Smooth muscle cell (in vitro differentiated cells): ENCODE data around the gene CCDC17. TPM values are rescaled to one million over a fixed set of nuclear protein-coding genes. Genes with fewer than 3 reads are reported as not detected.

Experiments used
- DNase-seq: peaks from one replicate; lab custom pipeline; 2025; ENCODE audit not compliant: unreplicated experiment; lab: John Stamatoyannopoulos, UW
- H2AFZ ChIP-seq: fragments of 200-600 bp; sonication (generic); 2 replicates; pipeline ENCODE4 v1.6.0; 2016; ENCODE audit warnings: antibody characterized with exemption, low read depth, mild to moderate bottlenecking
- H3F3A ChIP-seq: fragments of 200-600 bp; sonication (generic); 2 replicates; pipeline ENCODE4 v1.6.0; 2017; ENCODE audit warnings: antibody characterized with exemption, low read depth
- H3K27ac ChIP-seq: fragments of 200-600 bp; sonication (generic); 2 replicates; pipeline ENCODE4 v1.5.1; 2016; ENCODE audit warnings: low read depth, mild to moderate bottlenecking
- H3K27me3 ChIP-seq: fragments of 200-600 bp; sonication (generic); 2 replicates; pipeline ENCODE4 v1.6.1; 2016; ENCODE audit warnings: low read depth, mild to moderate bottlenecking
- H3K36me3 ChIP-seq: fragments of 200-600 bp; sonication (generic); 2 replicates; pipeline ENCODE4 v1.5.1; 2016; ENCODE audit warnings: low read depth
- H3K4me1 ChIP-seq: fragments of 200-600 bp; sonication (generic); 2 replicates; pipeline ENCODE4 v1.5.1; 2016; ENCODE audit warnings: low read depth
- H3K4me2 ChIP-seq: fragments of 200-600 bp; sonication (generic); 2 replicates; pipeline ENCODE4 v1.6.0; 2016; ENCODE audit warnings: mild to moderate bottlenecking
- H3K4me3 ChIP-seq: fragments of 200-600 bp; sonication (generic); 2 replicates; pipeline ENCODE4 v1.5.1; 2016; ENCODE audit warnings: mild to moderate bottlenecking
- H3K79me2 ChIP-seq: fragments of 200-600 bp; sonication (generic); 2 replicates; pipeline ENCODE4 v1.6.0; 2016; ENCODE audit warnings: low read depth, mild to moderate bottlenecking
- H3K9ac ChIP-seq: fragments of 200-600 bp; sonication (generic); 2 replicates; pipeline ENCODE4 v1.6.0; 2016; ENCODE audit warnings: low read depth
- H3K9me3 ChIP-seq: fragments of 200-600 bp; sonication (generic); replicated peaks from 2 replicates; pipeline ENCODE4 v1.5.1; 2016; ENCODE audit warnings: low read depth
- H4K20me1 ChIP-seq: fragments of 200-600 bp; sonication (generic); 2 replicates; pipeline ENCODE4 v1.6.0; 2016; ENCODE audit warnings: low read depth
- CTCF ChIP-seq: fragments of 200-600 bp; sonication (generic); IDR thresholded peaks from 2 replicates; pipeline ENCODE4 v1.5.1; 2017; ENCODE audit warnings: borderline replicate concordance, mild to moderate bottlenecking, antibody characterized with exemption; ENCODE audit not compliant: insufficient read depth, poor library complexity, severe bottlenecking
- WGBS: methylation state at CpG from one replicate; pipeline ENCODE4 v1.1.7; 2016; ENCODE audit warnings: low lambda C conversion rate; 5-methylcytosine and 5-hydroxymethylcytosine counted together
- polyA plus RNA-seq: library from polyadenylated mRNA; unstranded; fragments of >200 nt; fragmentation: Nextera tagmentation; extraction: Ambion mirVana; gene quantifications from 2 replicates; pipeline ENCODE4 v1.2.1, GENCODE V29; 2016
- total RNA-seq: library from RNA; depleted of rRNA; stranded (reverse); fragments of >200 nt; gene quantifications from 2 replicates; pipeline ENCODE4 v1.2.3, GENCODE V29; 2014

Gene CCDC17
- total and polyA plus RNA-seq, 2 experiments from 2014 or later, result 0.64 to 2.5 TPM

- Histone ChIP-seq H3K27me3 (no peaks in the 10 kb centered on the region), H2AFZ (no peak overlapping the region), H3K36me3 (peaks cover 32% of the 10 kb centered on the region), H3K79me2 (peaks cover 43% of the 10 kb centered on the region), H3K9ac (no peak overlapping the region), H3F3A (no peaks in the 10 kb centered on the region), H3K4me1 (no peaks in the 10 kb centered on the region), H3K4me2 (no peak overlapping the region), H3K27ac (no peak overlapping the region), H4K20me1 (peaks cover 63% of the 10 kb centered on the region), H3K4me3 (no peak overlapping the region), H3K9me3 (no peaks in the 10 kb centered on the region)
- no peak for TF ChIP-seq CTCF
- WGBS, result 97% methylated on average over 12 of the region's 12 CpGs
- DNase-seq, result no peak
Measured at GRCh38 chr1:45654540-45655280, 30.9 kb upstream of the CCDC17 start.

GRCh38 chr1:45647248-45648021 is 23.6 kb upstream of the CCDC17 start:
- Histone ChIP-seq H3K36me3 (no peaks in the 10 kb centered on the region), H3K4me1 (no peaks in the 10 kb centered on the region), H3K4me3 (no peak overlapping the region), H3K79me2 (peaks cover 23% of the 10 kb centered on the region), H2AFZ (no peak overlapping the region), H3K27ac (no peak overlapping the region), H3K9me3 (no peaks in the 10 kb centered on the region), H4K20me1 (peaks cover 40% of the 10 kb centered on the region), H3K4me2 (no peak overlapping the region), H3K9ac (no peak overlapping the region), H3K27me3 (no peaks in the 10 kb centered on the region), H3F3A (no peaks in the 10 kb centered on the region)
- WGBS, result 76% methylated on average over 9 of the region's 9 CpGs
- TF ChIP-seq CTCF, result no peak
- DNase-seq, result no peak

GRCh38 chr1:45644661-45645060 is 20.8 kb upstream of the CCDC17 start:
- Histone ChIP-seq H3F3A (no peaks in the 10 kb centered on the region), H3K36me3 (no peaks in the 10 kb centered on the region), H4K20me1 (peaks cover 24% of the 10 kb centered on the region), H3K4me1 (no peaks in the 10 kb centered on the region), H3K9me3 (no peaks in the 10 kb centered on the region), H3K79me2 (peaks cover 12% of the 10 kb centered on the region), H3K27me3 (no peaks in the 10 kb centered on the region), H2AFZ (no peak overlapping the region), H3K4me2 (no peak overlapping the region), H3K9ac (no peak overlapping the region), H3K27ac (peak overlapping the region; percentile 23), H3K4me3 (no peak overlapping the region)
- TF ChIP-seq CTCF, result no peak
- DNase-seq, result no peak
- WGBS, result 96% methylated on average over 2 of the region's 2 CpGs

- DNase-seq, result no peak
- Histone ChIP-seq H3K9me3 (no peaks in the 10 kb centered on the region), H3K4me1 (no peaks in the 10 kb centered on the region), H3K9ac (no peak overlapping the region), H3K4me3 (no peak overlapping the region), H3K4me2 (no peak overlapping the region), H3K79me2 (peaks cover 9% of the 10 kb centered on the region), H3K36me3 (peaks cover under 1% of the 10 kb centered on the region), H3K27me3 (no peaks in the 10 kb centered on the region), H2AFZ (no peak overlapping the region), H3F3A (no peaks in the 10 kb centered on the region), H3K27ac (peak overlapping the region; percentile 23), H4K20me1 (peaks cover 20% of the 10 kb centered on the region)
- TF ChIP-seq CTCF, result no peak
Measured at GRCh38 chr1:45643978-45644377, 20.1 kb upstream of the CCDC17 start.
